CD4-positive, alpha-beta T cell (primary cell): ENCODE results near the gene PACSIN2. TPM values are rescaled to one million over a fixed set of nuclear protein-coding genes. Genes with fewer than 3 reads are reported as not detected.

Experiments used
- ATAC-seq: fragments of 200-7000 bp; cut with Tn5 transposase; one replicate; pipeline ENCODE4 v1.10.0; 2022; ENCODE audit warnings: mild to moderate bottlenecking; ENCODE audit not compliant: poor library complexity
- CTCF ChIA-PET: fragments of 350-600 bp; sonication (Branson Sonifier 250); formaldehyde crosslinking; loops from one replicate; lab custom pipeline; 2021; ENCODE audit warnings: antibody characterized with exemption, inconsistent platforms; lab: Charles Lee
- POLR2A ChIA-PET: fragments of 350-600 bp; sonication (Branson Sonifier 250); formaldehyde crosslinking; loops from one replicate; lab custom pipeline; 2021; ENCODE audit warnings: antibody characterized with exemption, inconsistent platforms; lab: Charles Lee
- DNase-seq, 14 experiments: peaks; one replicate each; pipeline ENCODE4 v3.0.0-alpha.2; 2013 to 2020; ENCODE audit warnings: mixed read lengths in 2 of 14
- H3K27ac ChIP-seq, 2 donors: one replicate each; pipeline versions ENCODE4 v1.5.1 to v1.7.0; 2013; ENCODE audit warnings: low read length in 2 of 2, low read depth in 1 of 2, mild to moderate bottlenecking in 1 of 2
- H3K27me3 ChIP-seq, 2 experiments: 1 replicate in 1 of 2; 2 replicates in 1 of 2; pipeline versions ENCODE4 v1.6.1 to v1.7.0; 2013; ENCODE audit warnings: low read length in 2 of 2, control low read depth in 1 of 2, mild to moderate bottlenecking in 1 of 2, moderate library complexity in 1 of 2; ENCODE audit not compliant: insufficient read depth in 2 of 2, control insufficient read depth in 1 of 2
- H3K36me3 ChIP-seq: one replicate; pipeline ENCODE4 v1.6.1; 2013; ENCODE audit warnings: low read length, control low read depth; ENCODE audit not compliant: insufficient read depth
- H3K4me1 ChIP-seq: one replicate; pipeline ENCODE4 v1.6.1; 2013; ENCODE audit warnings: low read length, control low read depth; ENCODE audit not compliant: insufficient read depth
- H3K4me3 ChIP-seq: one replicate; pipeline ENCODE4 v1.5.1; 2013; ENCODE audit warnings: mild to moderate bottlenecking, low read length, moderate library complexity
- H3K9me3 ChIP-seq, 2 experiments: 1 replicate in 1 of 2; 2 replicates in 1 of 2; pipeline versions ENCODE4 v1.6.1 to v1.7.0; 2013; ENCODE audit warnings: low read length in 2 of 2, mild to moderate bottlenecking in 2 of 2, control low read depth in 1 of 2, moderate library complexity in 1 of 2; ENCODE audit not compliant: control insufficient read depth in 1 of 2, insufficient read depth in 1 of 2
- H3K27ac Mint-ChIP-seq: one replicate; pipeline ENCODE4 v1.8.0; 2020; ENCODE audit warnings: mixed read lengths
- H3K27me3 Mint-ChIP-seq: one replicate; pipeline ENCODE4 v1.8.0; 2021; ENCODE audit warnings: mixed read lengths
- H3K36me3 Mint-ChIP-seq: one replicate; pipeline ENCODE4 v1.8.0; 2021; ENCODE audit warnings: low read depth, mixed read lengths
- H3K4me1 Mint-ChIP-seq: one replicate; pipeline ENCODE4 v1.8.0; 2021; ENCODE audit warnings: low read depth, mixed read lengths
- H3K4me3 Mint-ChIP-seq: one replicate; pipeline ENCODE4 v1.8.0; 2020; ENCODE audit warnings: mild to moderate bottlenecking, mixed read lengths
- H3K9me3 Mint-ChIP-seq: one replicate; pipeline ENCODE4 v1.8.0; 2020; ENCODE audit warnings: mixed read lengths
- intact Hi-C, 2 experiments: fragments of 100-400 bp; cut with DNase I in 1 of 2; cut with micrococcal nuclease in 1 of 2; formaldehyde crosslinking; loops; one replicate each; pipeline versions ENCODE4 v1.15.1 to v1.9.0; 2023 to 2025; cut with DNase I, micrococcal nuclease
- total RNA-seq, 174 experiments: library from RNA in 2 of 174; stranded (reverse) in 2 of 174; gene quantifications; one replicate each; pipeline ENCODE4 v1.2.3 and lab custom pipeline; 2021 to 2026
- TF ChIP-seq, protein P1 (sequence below): fragments of 200-600 bp; IDR thresholded peaks from one replicate; pipeline ENCODE4 v1.8.0; 2022; ENCODE audit warnings: antibody characterized with exemption, mild to moderate bottlenecking

PACSIN2 gene
- total RNA-seq, 2 experiments from 2014 or later = 23.3 to 25.5 TPM

- DNase-seq (peak in 13 of 14 experiments; percentile 8 to 84 (median 48)), ATAC-seq (peak; percentile 44)
- Mint-ChIP-seq H3K27ac (peak overlapping the region; percentile 91), H3K27me3 (no peaks in the 10 kb centered on the region), H3K4me3 (peak overlapping the region; percentile 92), H3K4me1 (peaks cover 11% of the 10 kb centered on the region), H3K9me3 (no peaks in the 10 kb centered on the region), H3K36me3 (peaks cover 4% of the 10 kb centered on the region)
- ChIA-PET POLR2A (interaction anchor here (0.6 to 1.4 kb wide), 8 partner anchors 12 to 331 kb away, joined by 3 to 6 read pairs (median 3); partner anchors contain the start of genes CYB5R3, POLDIP3 and TTLL12), CTCF (interaction anchor here (2.0 kb wide), 1 partner anchor 11 kb away, joined by 11 read pairs; no protein-coding TSS in a partner anchor)
- Histone ChIP-seq H3K36me3 (peaks cover 3% of the 10 kb centered on the region), H3K4me3 (peak overlapping the region; percentile 74), H3K27ac (peak overlapping the region; percentile 79 to 81), H3K27me3 (no peaks in the 10 kb centered on the region), H3K9me3 (no peaks in the 10 kb centered on the region), H3K4me1 (peaks cover 32% of the 10 kb centered on the region)
- intact Hi-C loops = loop anchor here (2.0 to 5.0 kb wide), 4 partner anchors 161 to 330 kb away; partner anchors contain the start of genes PACSIN2 (in 1 of the 2), POLDIP3 (in 1 of the 2), TTLL1 (in 1 of the 2) and TTLL12 (in 1 of the 2)
- TF ChIP-seq, protein P1, sequence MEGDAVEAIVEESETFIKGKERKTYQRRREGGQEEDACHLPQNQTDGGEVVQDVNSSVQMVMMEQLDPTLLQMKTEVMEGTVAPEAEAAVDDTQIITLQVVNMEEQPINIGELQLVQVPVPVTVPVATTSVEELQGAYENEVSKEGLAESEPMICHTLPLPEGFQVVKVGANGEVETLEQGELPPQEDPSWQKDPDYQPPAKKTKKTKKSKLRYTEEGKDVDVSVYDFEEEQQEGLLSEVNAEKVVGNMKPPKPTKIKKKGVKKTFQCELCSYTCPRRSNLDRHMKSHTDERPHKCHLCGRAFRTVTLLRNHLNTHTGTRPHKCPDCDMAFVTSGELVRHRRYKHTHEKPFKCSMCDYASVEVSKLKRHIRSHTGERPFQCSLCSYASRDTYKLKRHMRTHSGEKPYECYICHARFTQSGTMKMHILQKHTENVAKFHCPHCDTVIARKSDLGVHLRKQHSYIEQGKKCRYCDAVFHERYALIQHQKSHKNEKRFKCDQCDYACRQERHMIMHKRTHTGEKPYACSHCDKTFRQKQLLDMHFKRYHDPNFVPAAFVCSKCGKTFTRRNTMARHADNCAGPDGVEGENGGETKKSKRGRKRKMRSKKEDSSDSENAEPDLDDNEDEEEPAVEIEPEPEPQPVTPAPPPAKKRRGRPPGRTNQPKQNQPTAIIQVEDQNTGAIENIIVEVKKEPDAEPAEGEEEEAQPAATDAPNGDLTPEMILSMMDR = no peak
These were observed 158.6 kb downstream of the PACSIN2 start for GRCh38 chr22:42856179-42856864.

- no peak for DNase-seq
- Mint-ChIP-seq H3K36me3 (peaks cover 4% of the 10 kb centered on the region), H3K4me1 (peaks cover 11% of the 10 kb centered on the region), H3K4me3 (peak overlapping the region; percentile 92), H3K9me3 (no peaks in the 10 kb centered on the region), H3K27ac (peak overlapping the region; percentile 91), H3K27me3 (no peaks in the 10 kb centered on the region)
- Histone ChIP-seq H3K27ac (no peak overlapping the region), H3K4me3 (peak overlapping the region; percentile 74), H3K27me3 (no peaks in the 10 kb centered on the region), H3K9me3 (no peaks in the 10 kb centered on the region), H3K36me3 (peaks cover 3% of the 10 kb centered on the region), H3K4me1 (peaks cover 32% of the 10 kb centered on the region)
- intact Hi-C loops = loop anchor here (2.0 to 5.0 kb wide), 4 partner anchors 162 to 331 kb away; partner anchors contain the start of genes PACSIN2 (in 1 of the 2), POLDIP3 (in 1 of the 2), TTLL1 (in 1 of the 2) and TTLL12 (in 1 of the 2)
- POLR2A ChIA-PET = interaction anchor here (1.0 to 1.2 kb wide), 2 partner anchors 241 to 332 kb away, joined by 3 to 6 read pairs; partner anchors contain the start of genes POLDIP3 and TTLL12
- TF ChIP-seq, protein P1 = no peak
- ATAC-seq = no peak
- CTCF ChIA-PET = interaction anchor here (1.3 kb wide), 1 partner anchor 12 kb away, joined by 4 read pairs; no protein-coding TSS in a partner anchor
These were observed 159.2 kb downstream of the PACSIN2 start for GRCh38 chr22:42855721-42856120.

GRCh38 chr22:42855211-42855610, 159.7 kb downstream of the PACSIN2 start:
- Mint-ChIP-seq H3K4me1 (peaks cover 11% of the 10 kb centered on the region), H3K4me3 (peak overlapping the region; percentile 46), H3K27me3 (no peaks in the 10 kb centered on the region), H3K27ac (no peak overlapping the region), H3K36me3 (peaks cover 4% of the 10 kb centered on the region), H3K9me3 (no peaks in the 10 kb centered on the region)
- TF ChIP-seq, protein P1 = no peak
- CTCF ChIA-PET = interaction anchor here (1.3 kb wide), 1 partner anchor 13 kb away, joined by 4 read pairs; no protein-coding TSS in a partner anchor
- POLR2A ChIA-PET = no interaction called here
- ATAC-seq (no peak), DNase-seq (no peak)
- Histone ChIP-seq H3K36me3 (peaks cover 3% of the 10 kb centered on the region), H3K27ac (no peak overlapping the region), H3K27me3 (no peaks in the 10 kb centered on the region), H3K4me3 (no peak overlapping the region), H3K9me3 (no peaks in the 10 kb centered on the region), H3K4me1 (peaks cover 32% of the 10 kb centered on the region)
- intact Hi-C loops = loop anchor here in 1 of 2 experiments (5.0 kb wide), 1 partner anchor 162 kb away; the partner anchor contains the start of gene PACSIN2
